Ascending aorta (tissue), 2 donors: Measurements from ENCODE around the gene ANO4. TPM values are rescaled to one million over a fixed set of nuclear protein-coding genes. Genes with fewer than 3 reads are reported as not detected.

ENCODE experiments used
- DNase-seq, 2 donors: peaks; one replicate each; pipeline ENCODE4 v3.0.0-alpha.2; 2019; ENCODE audit warnings: low spot score in 2 of 2
- H3K27ac ChIP-seq, 2 donors: fragments of 200-600 bp; sonication (generic); one replicate each; pipeline ENCODE4 v1.5.1; 2016 to 2017; ENCODE audit warnings: mild to moderate bottlenecking in 1 of 2
- H3K27me3 ChIP-seq: fragments of 200-600 bp; sonication (generic); one replicate; pipeline ENCODE4 v1.5.1; 2017
- H3K36me3 ChIP-seq, 2 donors: fragments of 200-600 bp; sonication (generic); one replicate each; pipeline ENCODE4 v1.5.1; 2016
- H3K4me1 ChIP-seq, 2 donors: fragments of 200-600 bp; sonication (generic); one replicate each; pipeline ENCODE4 v1.5.1; 2016 to 2017; ENCODE audit warnings: mild to moderate bottlenecking in 1 of 2
- H3K4me3 ChIP-seq, 2 donors: fragments of 200-600 bp; sonication (generic); one replicate each; pipeline ENCODE4 v1.5.1; 2016 to 2017; ENCODE audit warnings: mild to moderate bottlenecking in 1 of 2
- H3K9me3 ChIP-seq, 2 donors: fragments of 200-600 bp; sonication (generic); one replicate each; pipeline ENCODE4 v1.5.1; 2016
- intact Hi-C: fragments of 100-400 bp; cut with DNase I; formaldehyde crosslinking; loops from one replicate; pipeline ENCODE4 v1.15.1; 2023
- total RNA-seq: library from RNA; depleted of rRNA; stranded (reverse); fragments of >200 nt; gene quantifications from one replicate; pipeline ENCODE4 v1.1.0, GENCODE V29; 2016
- TF ChIP-seq, protein P1 (sequence below), 3 experiments: fragments of 200-600 bp in 2 of 3; fragments of 450-650 bp in 1 of 3; sonication (generic) in 2 of 3; IDR thresholded peaks; one replicate each; pipeline ENCODE4 v1.5.1; 2016 to 2019; ENCODE audit warnings: antibody characterized with exemption in 3 of 3, mild to moderate bottlenecking in 1 of 3, moderate library complexity in 1 of 3

ANO4 gene
- total RNA-seq, 1 donor from 2014 or later, result 0.11 TPM

DNA sequence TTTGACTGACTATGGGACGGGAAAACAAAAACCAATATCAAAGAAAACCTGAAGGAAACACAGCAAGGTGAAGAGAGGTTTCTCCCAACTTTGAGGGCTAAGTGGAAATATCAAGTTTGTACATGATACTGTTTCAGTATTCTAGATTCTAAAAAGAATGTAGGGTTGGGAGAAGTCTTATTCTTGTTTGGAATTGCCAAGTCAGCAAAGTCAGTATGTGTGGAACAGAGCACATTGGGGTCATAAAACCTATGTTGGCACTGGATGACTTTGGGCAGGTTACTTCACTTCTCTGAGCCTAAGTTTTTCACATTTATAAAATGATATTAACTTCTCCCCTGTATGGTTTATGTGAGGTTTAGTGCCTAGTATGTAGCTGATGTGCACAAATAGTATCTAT, 182.2 kb downstream of the ANO4 start:
- Histone ChIP-seq H3K36me3 (no peaks in the 10 kb centered on the region), H3K4me3 (no peak overlapping the region), H3K9me3 (no peaks in the 10 kb centered on the region), H3K27ac (no peak overlapping the region), H3K27me3 (no peaks in the 10 kb centered on the region), H3K4me1 (no peaks in the 10 kb centered on the region)
- TF ChIP-seq, protein P1, sequence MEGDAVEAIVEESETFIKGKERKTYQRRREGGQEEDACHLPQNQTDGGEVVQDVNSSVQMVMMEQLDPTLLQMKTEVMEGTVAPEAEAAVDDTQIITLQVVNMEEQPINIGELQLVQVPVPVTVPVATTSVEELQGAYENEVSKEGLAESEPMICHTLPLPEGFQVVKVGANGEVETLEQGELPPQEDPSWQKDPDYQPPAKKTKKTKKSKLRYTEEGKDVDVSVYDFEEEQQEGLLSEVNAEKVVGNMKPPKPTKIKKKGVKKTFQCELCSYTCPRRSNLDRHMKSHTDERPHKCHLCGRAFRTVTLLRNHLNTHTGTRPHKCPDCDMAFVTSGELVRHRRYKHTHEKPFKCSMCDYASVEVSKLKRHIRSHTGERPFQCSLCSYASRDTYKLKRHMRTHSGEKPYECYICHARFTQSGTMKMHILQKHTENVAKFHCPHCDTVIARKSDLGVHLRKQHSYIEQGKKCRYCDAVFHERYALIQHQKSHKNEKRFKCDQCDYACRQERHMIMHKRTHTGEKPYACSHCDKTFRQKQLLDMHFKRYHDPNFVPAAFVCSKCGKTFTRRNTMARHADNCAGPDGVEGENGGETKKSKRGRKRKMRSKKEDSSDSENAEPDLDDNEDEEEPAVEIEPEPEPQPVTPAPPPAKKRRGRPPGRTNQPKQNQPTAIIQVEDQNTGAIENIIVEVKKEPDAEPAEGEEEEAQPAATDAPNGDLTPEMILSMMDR (IDR thresholded peaks at IDR 0.05), result no peak
- no peak for DNase-seq
- intact Hi-C loops, result no loop called here

DNA sequence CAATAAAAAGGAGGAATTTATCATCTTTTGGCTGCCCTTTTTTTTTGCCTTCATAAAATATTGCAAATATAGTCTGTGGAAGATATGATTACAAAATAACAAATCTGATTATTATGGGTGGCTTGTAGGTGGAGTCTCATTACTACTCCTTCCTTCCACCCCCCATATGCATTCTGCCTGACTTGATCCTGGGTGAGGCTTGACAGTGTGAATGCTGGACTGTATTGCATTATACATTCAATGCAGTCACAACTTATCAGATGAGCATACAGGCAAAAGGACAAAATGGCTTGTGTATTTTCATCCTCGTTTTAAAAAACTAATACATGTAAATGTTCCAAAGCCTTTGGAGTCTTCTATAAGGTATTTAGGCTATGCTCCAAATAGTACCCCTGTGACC, 186.3 kb downstream of the ANO4 start:
- TF ChIP-seq, protein P1 (IDR thresholded peaks at IDR 0.05), result no peak
- H3K9me3 ChIP-seq, result no peaks in the 10 kb centered on the region
- H3K36me3 ChIP-seq, result no peaks in the 10 kb centered on the region
- H3K27ac ChIP-seq, result no peak overlapping the region
- intact Hi-C loops, result no loop called here
- H3K27me3 ChIP-seq, result no peaks in the 10 kb centered on the region
- H3K4me1 ChIP-seq, result no peaks in the 10 kb centered on the region
- no peak for DNase-seq
- H3K4me3 ChIP-seq, result no peak overlapping the region

DNA sequence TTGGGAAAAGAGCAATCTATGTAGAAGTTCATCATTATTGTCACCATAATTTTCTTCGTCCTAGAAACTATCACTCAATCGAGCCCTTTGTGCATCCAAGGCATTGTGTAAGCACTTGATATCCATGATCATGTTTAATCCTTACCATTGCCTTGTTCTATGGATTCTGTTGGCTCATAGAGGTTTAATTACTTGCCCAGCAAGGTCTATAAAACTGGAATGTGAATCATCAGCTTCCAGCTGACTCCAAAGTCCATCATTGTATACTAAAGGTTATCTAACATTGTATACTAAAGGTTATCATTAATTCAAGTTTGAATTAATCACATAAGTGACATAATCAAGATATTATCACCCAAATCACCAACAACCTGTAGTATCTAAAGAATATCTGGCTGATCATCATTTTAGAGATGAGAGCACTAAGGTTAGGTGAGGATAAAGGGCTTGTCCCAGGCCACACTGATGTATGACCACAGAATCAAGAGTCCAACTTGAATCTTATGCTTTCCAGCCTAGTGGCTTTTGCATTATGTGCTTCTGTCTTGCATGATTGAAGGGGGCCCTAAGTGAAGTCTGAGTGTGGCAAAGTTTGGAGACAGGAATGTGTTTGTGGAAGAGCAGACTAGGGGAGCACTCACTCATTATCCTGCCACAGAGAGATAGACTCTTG, 188.1 kb downstream of the ANO4 start:
- H3K9me3 ChIP-seq, result no peaks in the 10 kb centered on the region
- no peak overlapping the region for H3K4me3 ChIP-seq
- no peaks in the 10 kb centered on the region for H3K36me3 ChIP-seq
- DNase-seq, result no peak
- H3K27me3 ChIP-seq, result no peaks in the 10 kb centered on the region
- intact Hi-C loops, result no loop called here
- no peak overlapping the region for H3K27ac ChIP-seq
- TF ChIP-seq, protein P1 (IDR thresholded peaks at IDR 0.05), result no peak
- peaks cover 0 to 4% of the 10 kb centered on the region in 2 donors for H3K4me1 ChIP-seq

DNA sequence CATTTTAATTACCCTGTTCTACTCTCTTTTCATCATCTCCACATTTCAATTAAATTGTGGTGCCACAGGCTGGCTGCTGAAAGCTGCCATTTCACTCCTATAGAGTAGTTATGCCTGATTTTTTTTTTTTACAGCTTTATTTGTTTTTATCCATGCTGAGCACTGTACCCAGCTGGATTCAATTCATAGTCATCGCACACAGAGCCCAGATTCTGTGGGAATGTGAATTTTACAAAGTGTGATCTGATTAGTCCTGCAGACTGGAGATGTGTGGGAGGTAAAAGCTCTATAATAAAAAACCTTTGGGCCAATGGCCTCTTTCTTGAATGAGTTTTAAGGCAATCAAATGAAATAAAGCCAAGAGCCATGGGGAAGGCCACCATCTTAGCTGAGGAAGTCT, 190.2 kb downstream of the ANO4 start:
- intact Hi-C loops, result no loop called here

DNA sequence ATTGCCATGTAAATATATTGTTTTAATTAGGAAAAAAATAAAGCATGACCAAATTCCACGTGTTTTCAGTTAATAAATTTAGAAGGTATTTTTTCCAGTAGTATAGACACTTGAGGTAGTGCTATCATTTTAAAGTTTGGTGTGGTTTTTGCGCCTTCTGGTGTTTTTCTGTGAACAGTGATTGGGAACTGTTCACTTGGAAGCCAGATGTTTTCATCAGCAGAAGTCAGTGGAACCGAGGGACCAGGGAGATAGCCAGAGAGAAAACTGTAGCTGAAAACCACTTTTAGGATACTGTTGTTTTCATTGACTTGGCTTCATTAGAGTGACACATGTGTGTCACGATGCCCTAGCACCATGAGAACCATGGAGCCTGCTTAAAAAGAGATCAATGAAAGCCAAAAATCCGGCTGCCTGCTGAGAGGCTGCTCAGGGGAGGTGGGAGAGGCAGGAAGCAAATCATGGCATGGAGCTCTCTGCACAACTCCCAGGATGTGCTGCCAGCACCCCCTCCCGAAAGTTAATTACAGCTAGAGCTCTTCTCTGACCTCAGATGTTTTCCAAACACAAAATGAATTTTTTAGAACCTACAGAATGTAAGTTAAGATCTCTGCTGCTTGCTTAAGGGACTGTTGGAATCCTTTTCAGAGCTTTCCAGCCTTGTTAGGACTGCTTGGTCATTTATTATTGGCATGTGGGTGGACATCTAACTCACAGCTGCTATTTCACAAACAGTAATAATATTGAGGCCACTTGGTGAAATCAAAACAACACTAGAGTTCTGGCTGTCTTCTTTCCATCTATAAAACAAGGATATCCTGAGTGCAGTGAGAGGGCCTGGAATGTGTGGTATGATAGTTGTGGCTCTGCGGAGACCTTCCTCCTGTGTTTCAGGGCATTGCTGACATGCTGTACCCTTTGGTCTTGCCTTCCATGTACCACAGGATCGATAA, 192.3 kb downstream of the ANO4 start:
- DNase-seq, result no peak
- Histone ChIP-seq H3K4me3 (no peak overlapping the region), H3K36me3 (no peaks in the 10 kb centered on the region), H3K27ac (peak overlapping the region; percentile 14 to 56), H3K4me1 (peaks cover 0 to 7% of the 10 kb centered on the region in 2 donors), H3K9me3 (no peaks in the 10 kb centered on the region), H3K27me3 (no peaks in the 10 kb centered on the region)
- TF ChIP-seq, protein P1 (IDR thresholded peaks at IDR 0.05), result no peak
- intact Hi-C loops, result no loop called here

More for the DNA sequence above, 190.2 kb downstream of the ANO4 start:
- no peaks in the 10 kb centered on the region for H3K9me3 ChIP-seq
- no peaks in the 10 kb centered on the region for H3K36me3 ChIP-seq
- peaks cover 0 to 7% of the 10 kb centered on the region in 2 donors for H3K4me1 ChIP-seq
- no peak overlapping the region for H3K4me3 ChIP-seq
- no peak for DNase-seq
- H3K27ac ChIP-seq, result no peak overlapping the region
- TF ChIP-seq, protein P1 (IDR thresholded peaks at IDR 0.05), result no peak
- no peaks in the 10 kb centered on the region for H3K27me3 ChIP-seq
